ENCODE results near the gene PDLIM5.

DNA sequence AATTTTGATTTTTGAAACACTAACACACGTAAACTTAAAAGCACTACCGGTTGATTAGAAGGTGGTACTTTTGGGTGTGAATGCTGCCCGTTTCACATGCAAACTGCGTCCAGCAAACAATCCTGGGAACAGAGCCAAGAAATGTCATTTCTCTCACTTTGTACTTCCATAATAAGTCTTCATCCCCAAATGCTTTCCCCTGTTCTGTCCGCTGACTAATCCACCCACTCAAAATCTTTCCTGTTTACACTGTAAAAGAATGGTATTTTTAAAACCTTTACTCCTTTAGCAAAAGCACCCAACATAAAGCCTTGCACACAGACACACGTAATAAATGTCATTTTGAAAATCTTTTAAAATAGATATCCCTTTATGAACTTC, 39.1 kb upstream of the PDLIM5 start:
- TF ChIP-seq CTCF (IDR thresholded peaks at IDR 0.05) (no peak), POLR2A (IDR thresholded peaks at IDR 0.05) (no peak)

All from thyroid gland (tissue), 4 donors.